H9 (cell line): ENCODE results near the gene CHN1. TPM values are rescaled to one million over a fixed set of nuclear protein-coding genes. Genes with fewer than 3 reads are reported as not detected.

Source experiments
- DNase-seq: peaks from one replicate; pipeline ENCODE4 v3.0.0-alpha.2; 2017
- H2AFZ ChIP-seq: one replicate; pipeline ENCODE4 v1.6.1; 2013; ENCODE audit warnings: mild to moderate bottlenecking, low read length, control low read depth, moderate library complexity
- H2AK5ac ChIP-seq: 2 replicates; pipeline ENCODE4 v1.6.1; 2013; ENCODE audit warnings: low read length, control low read depth, mixed read lengths; ENCODE audit not compliant: insufficient read length
- H2BK120ac ChIP-seq: one replicate; pipeline ENCODE4 v1.6.1; 2013; ENCODE audit warnings: low read depth, mild to moderate bottlenecking, low read length, control low read depth, inconsistent platforms; ENCODE audit not compliant: poor library complexity, severe bottlenecking
- H2BK12ac ChIP-seq: 2 replicates; pipeline ENCODE4 v1.6.1; 2013; ENCODE audit warnings: low read length, control low read depth, mixed read lengths, low read depth; ENCODE audit not compliant: insufficient read length
- H2BK15ac ChIP-seq: 2 replicates; pipeline ENCODE4 v1.6.1; 2013; ENCODE audit warnings: low read depth, low read length, control low read depth
- H2BK20ac ChIP-seq: one replicate; pipeline ENCODE4 v1.6.1; 2013; ENCODE audit warnings: low read depth, mild to moderate bottlenecking, low read length, control low read depth, inconsistent platforms; ENCODE audit not compliant: poor library complexity, severe bottlenecking
- H2BK5ac ChIP-seq: 2 replicates; pipeline ENCODE4 v1.6.1; 2013; ENCODE audit warnings: low read length, control low read depth, mixed read lengths; ENCODE audit not compliant: insufficient read length
- H3K14ac ChIP-seq: 2 replicates; pipeline ENCODE4 v1.6.1; 2013; ENCODE audit warnings: low read length, control low read depth; ENCODE audit not compliant: insufficient read depth
- H3K18ac ChIP-seq: 2 replicates; pipeline ENCODE4 v1.6.1; 2013; ENCODE audit warnings: low read depth, mild to moderate bottlenecking, mixed read lengths, low read length, control low read depth; ENCODE audit not compliant: insufficient read length
- H3K23ac ChIP-seq: 2 replicates; pipeline ENCODE4 v1.6.1; 2013; ENCODE audit warnings: low read length, control low read depth, mixed read lengths, low read depth; ENCODE audit not compliant: insufficient read length
- H3K23me2 ChIP-seq: 2 replicates; pipeline ENCODE4 v1.6.1; 2013; ENCODE audit warnings: low read depth, mild to moderate bottlenecking, mixed read lengths, low read length, control low read depth; ENCODE audit not compliant: insufficient read length, poor library complexity, severe bottlenecking
- H3K27ac ChIP-seq: 2 replicates; pipeline ENCODE4 v1.5.1; 2013; ENCODE audit warnings: low read length, control low read depth, mixed read lengths, low read depth; ENCODE audit not compliant: insufficient read length
- H3K27me3 ChIP-seq: 2 replicates; pipeline ENCODE4 v1.6.1; 2013; ENCODE audit warnings: low read length, control low read depth, inconsistent platforms; ENCODE audit not compliant: insufficient read depth
- H3K4ac ChIP-seq: 2 replicates; pipeline ENCODE4 v1.6.1; 2013; ENCODE audit warnings: low read depth, mild to moderate bottlenecking, control low read depth, inconsistent platforms, low read length, moderate library complexity
- H3K4me1 ChIP-seq: 2 replicates; pipeline ENCODE4 v1.6.1; 2013; ENCODE audit warnings: low read length, control low read depth, inconsistent platforms; ENCODE audit not compliant: insufficient read depth
- H3K4me2 ChIP-seq: 2 replicates; pipeline ENCODE4 v1.6.1; 2013; ENCODE audit warnings: low read length, control low read depth, mixed read lengths; ENCODE audit not compliant: insufficient read length, insufficient read depth
- H3K56ac ChIP-seq: 2 replicates; pipeline ENCODE4 v1.6.1; 2013; ENCODE audit warnings: low read depth, mild to moderate bottlenecking, mixed read lengths, low read length, control low read depth; ENCODE audit not compliant: insufficient read length
- H3K79me1 ChIP-seq: 2 replicates; pipeline ENCODE4 v1.6.1; 2013; ENCODE audit warnings: low read depth, mild to moderate bottlenecking, moderate library complexity, low read length, control low read depth, inconsistent platforms; ENCODE audit not compliant: insufficient read depth, poor library complexity, severe bottlenecking
- H3K79me2 ChIP-seq: 2 replicates; pipeline ENCODE4 v1.6.1; 2013; ENCODE audit warnings: low read length, control low read depth, inconsistent platforms; ENCODE audit not compliant: insufficient read depth
- H3K9ac ChIP-seq: 2 replicates; pipeline ENCODE4 v1.6.1; 2013; ENCODE audit warnings: low read length, control low read depth, mixed read lengths; ENCODE audit not compliant: insufficient read length; ENCODE audit errors: extremely low read depth
- H3K9me3 ChIP-seq: one replicate; pipeline ENCODE4 v1.6.1; 2013; ENCODE audit warnings: low read depth, low read length, inconsistent platforms; ENCODE audit not compliant: control insufficient read depth
- H3T11ph ChIP-seq: one replicate; pipeline ENCODE4 v1.6.1; 2013; ENCODE audit warnings: mild to moderate bottlenecking, low read length, control low read depth, inconsistent platforms
- H4K20me1 ChIP-seq: one replicate; pipeline ENCODE4 v1.6.1; 2013; ENCODE audit not compliant: control insufficient read depth, insufficient read length, insufficient read depth
- H4K5ac ChIP-seq: 2 replicates; pipeline ENCODE4 v1.6.1; 2013; ENCODE audit warnings: low read depth, mild to moderate bottlenecking, mixed read lengths, low read length, control low read depth; ENCODE audit not compliant: insufficient read length
- H4K8ac ChIP-seq: replicated peaks from 2 replicates; pipeline ENCODE4 v1.6.1; 2013; ENCODE audit warnings: low read length, control low read depth, mixed read lengths, low read depth; ENCODE audit not compliant: insufficient read length
- H4K91ac ChIP-seq: 2 replicates; pipeline ENCODE4 v1.6.1; 2013; ENCODE audit warnings: low read depth, mild to moderate bottlenecking, moderate library complexity, mixed read lengths, low read length, control low read depth; ENCODE audit not compliant: insufficient read length
- H3K27ac Mint-ChIP-seq, 3 experiments: 2 replicates in 2 of 3; 3 replicates in 1 of 3; pipeline ENCODE4 v1.8.0; 2020 to 2021; ENCODE audit warnings: mixed read lengths in 3 of 3, mild to moderate bottlenecking in 1 of 3, moderate library complexity in 1 of 3
- H3K27me3 Mint-ChIP-seq: 2 replicates; pipeline ENCODE4 v1.8.0; 2021; ENCODE audit warnings: low read depth, mild to moderate bottlenecking, moderate library complexity, mixed read lengths
- H3K36me3 Mint-ChIP-seq, 3 experiments: 2 replicates in 2 of 3; 3 replicates in 1 of 3; pipeline ENCODE4 v1.8.0; 2020 to 2021; ENCODE audit warnings: low read depth in 3 of 3, mixed read lengths in 3 of 3; ENCODE audit not compliant: insufficient read depth in 1 of 3
- H3K4me1 Mint-ChIP-seq, 2 experiments: 2 replicates each; pipeline ENCODE4 v1.8.0; 2020; ENCODE audit warnings: mixed read lengths in 2 of 2
- H3K4me3 Mint-ChIP-seq, 2 experiments: 2 replicates in 1 of 2; 3 replicates in 1 of 2; pipeline ENCODE4 v1.8.0; 2020 to 2021; ENCODE audit warnings: mild to moderate bottlenecking in 2 of 2, mixed read lengths in 2 of 2, moderate library complexity in 1 of 2
- H3K9me3 Mint-ChIP-seq, 2 experiments: 2 replicates in 1 of 2; 3 replicates in 1 of 2; pipeline ENCODE4 v1.8.0; 2020; ENCODE audit warnings: mild to moderate bottlenecking in 2 of 2, mixed read lengths in 2 of 2, moderate library complexity in 1 of 2
- CTCF ChIP-seq: fragments of 200-600 bp; sonication (generic); conservative IDR thresholded peaks from 3 replicates; pipeline ENCODE4 v1.8.0; 2021; ENCODE audit warnings: antibody characterized with exemption, mild to moderate bottlenecking
- WGBS: extraction: QIAGEN DNeasy Blood & Tissue Kit; methylation state at CpG from one replicate; pipeline ENCODE4 v1.1.7; 2013; ENCODE audit warnings: missing lambda C conversion rate, low lambda C conversion rate, mixed read lengths; ENCODE audit not compliant: insufficient read length; ENCODE audit errors: extremely low coverage; 5-methylcytosine and 5-hydroxymethylcytosine counted together
- total RNA-seq: library from RNA; stranded (reverse); gene quantifications from 2 replicates; pipeline ENCODE4 v1.2.1, GENCODE V29; 2021

The CHN1 gene
- total RNA-seq, 1 experiment from 2014 or later: 33.9 TPM

GRCh38 chr2:175001566-175001965 lies 3.6 kb downstream of the CHN1 start:
- no peak overlapping the region for H3K14ac ChIP-seq
- DNase-seq: no peak
- no peaks in the 10 kb centered on the region for H3K4me1 ChIP-seq
- no peak overlapping the region for H3K27ac Mint-ChIP-seq
- H3K23me2 ChIP-seq: peaks cover 3% of the 10 kb centered on the region
- H3K23ac ChIP-seq: no peak overlapping the region
- H3K27ac ChIP-seq: no peak overlapping the region
- no peak overlapping the region for H3K4ac ChIP-seq
- no peak overlapping the region for H2BK20ac ChIP-seq
- H2AK5ac ChIP-seq: no peak overlapping the region
- H3K27me3 ChIP-seq: no peaks in the 10 kb centered on the region
- peaks cover 18% of the 10 kb centered on the region; the same call in 1 of the 2 replicates for H3K79me2 ChIP-seq
- H3K9me3 ChIP-seq: no peaks in the 10 kb centered on the region
- peaks cover 4 to 14% (median 8%) of the 10 kb centered on the region in 3 experiments; a peak in 6 of 7 replicates for H3K36me3 Mint-ChIP-seq
- no peak for TF ChIP-seq CTCF
- no peak overlapping the region for H4K91ac ChIP-seq
- no peak overlapping the region for H3K4me2 ChIP-seq
- H2BK12ac ChIP-seq: no peak overlapping the region
- H4K5ac ChIP-seq: no peak overlapping the region
- H3K18ac ChIP-seq: no peak overlapping the region
- H3K79me1 ChIP-seq: no peaks in the 10 kb centered on the region
- no peaks in the 10 kb centered on the region; a peak in 2 of 5 replicates for H3K9me3 Mint-ChIP-seq
- H4K20me1 ChIP-seq: no peaks in the 10 kb centered on the region
- H3K4me1 Mint-ChIP-seq: peaks cover 40 to 43% of the 10 kb centered on the region in 2 experiments
- H3K4me3 Mint-ChIP-seq: no peak overlapping the region
- H4K8ac ChIP-seq: no peak overlapping the region
- no peak overlapping the region for H3K56ac ChIP-seq
- WGBS: no CpG with 5 or more reads among the region's 4 CpGs
- no peak overlapping the region for H2BK5ac ChIP-seq
- H2AFZ ChIP-seq: no peak overlapping the region
- H2BK15ac ChIP-seq: no peak overlapping the region
- H3K9ac ChIP-seq: no peak overlapping the region
- H3T11ph ChIP-seq: no peak overlapping the region
- no peak overlapping the region for H2BK120ac ChIP-seq
- H3K27me3 Mint-ChIP-seq: no peaks in the 10 kb centered on the region; the same call in 1 of the 2 replicates
